ENCODE measurements around the gene DMKN. TPM values are rescaled to one million over a fixed set of nuclear protein-coding genes. Genes with fewer than 3 reads are reported as not detected.

DMKN gene
- polyA plus RNA-seq, 3 donors, result not detected

- H3K27me3 Mint-ChIP-seq (ENCODE audit: low read depth in 3 of 3), result peaks cover 0 to 3% (median 0%) of the 10 kb centered on the region in 3 donors
- Histone ChIP-seq H3K4me2 (replicated peaks; ENCODE audit: extremely low read depth, low read length, poor library complexity, severe bottlenecking) (no peak overlapping the region), H4K20me1 (ENCODE audit: insufficient read depth, low read length) (no peaks in the 10 kb centered on the region), H3K4me1 (ENCODE audit: control insufficient read depth in 1 of 2, insufficient read depth in 2 of 2, low read length in 2 of 2) (peaks cover 3 to 6% of the 10 kb centered on the region in 2 donors), H3K4me3 (replicated peaks in 1 of 3; ENCODE audit: low read depth in 2 of 3, low read length in 3 of 3) (no peak overlapping the region), H3K27ac (ENCODE audit: low read depth in 1 of 2, low read length in 2 of 2) (no peak overlapping the region), H2AFZ (ENCODE audit: insufficient read depth, low read depth, low read length, poor library complexity, severe bottlenecking) (no peak overlapping the region), H3K9ac (ENCODE audit: insufficient read depth, low read length, poor library complexity, severe bottlenecking) (no peak overlapping the region), H3K36me3 (replicated peaks in 1 of 2; ENCODE audit: control insufficient read depth in 1 of 2, insufficient read depth in 2 of 2, low read length in 2 of 2) (no peaks in the 10 kb centered on the region), H3K27me3 (ENCODE audit: control insufficient read depth in 2 of 2, insufficient read depth in 2 of 2, low read length in 2 of 2) (no peaks in the 10 kb centered on the region), H3K9me3 (replicated peaks in 1 of 2; ENCODE audit: control insufficient read depth in 1 of 2, insufficient read depth in 1 of 2, low read length in 2 of 2) (no peaks in the 10 kb centered on the region), H3K79me2 (ENCODE audit: insufficient read depth, low read length) (no peaks in the 10 kb centered on the region)
- WGBS (ENCODE audit: insufficient coverage), result 100% methylated on average over 1 of the region's 7 CpGs
- no peaks in the 10 kb centered on the region for H3K9me3 Mint-ChIP-seq
- intact Hi-C loops (cut with micrococcal nuclease), result loop anchor here (5.0 kb wide), 2 partner anchors 53 to 198 kb away; no protein-coding TSS in a partner anchor
- no peak overlapping the region for H3K27ac Mint-ChIP-seq
- peak in 1 of 3 donors; percentile 22 for DNase-seq
- no peak for TF ChIP-seq CTCF (IDR thresholded peaks at IDR 0.05)
- peak overlapping the region in 1 of 2 donors; percentile 0 for H3K4me3 Mint-ChIP-seq
- peaks cover 15% of the 10 kb centered on the region for H3K4me1 Mint-ChIP-seq
- peaks cover 0 to 4% of the 10 kb centered on the region in 2 donors for H3K36me3 Mint-ChIP-seq
Observed at GRCh38 chr19:35470128-35470527, 43.3 kb downstream of the DMKN start.

GRCh38 chr19:35468637-35469036 is 44.8 kb downstream of the DMKN start:
- peaks cover 0 to 4% of the 10 kb centered on the region in 2 donors for H3K36me3 Mint-ChIP-seq
- Histone ChIP-seq H3K79me2 (ENCODE audit: insufficient read depth, low read length) (no peaks in the 10 kb centered on the region), H4K20me1 (ENCODE audit: insufficient read depth, low read length) (no peaks in the 10 kb centered on the region), H3K4me3 (replicated peaks in 1 of 3; ENCODE audit: low read depth in 2 of 3, low read length in 3 of 3) (no peak overlapping the region), H3K27me3 (ENCODE audit: control insufficient read depth in 2 of 2, insufficient read depth in 2 of 2, low read length in 2 of 2) (no peaks in the 10 kb centered on the region), H3K36me3 (replicated peaks in 1 of 2; ENCODE audit: control insufficient read depth in 1 of 2, insufficient read depth in 2 of 2, low read length in 2 of 2) (no peaks in the 10 kb centered on the region), H3K4me2 (replicated peaks; ENCODE audit: extremely low read depth, low read length, poor library complexity, severe bottlenecking) (no peak overlapping the region), H3K4me1 (ENCODE audit: control insufficient read depth in 1 of 2, insufficient read depth in 2 of 2, low read length in 2 of 2) (peaks cover 5 to 11% of the 10 kb centered on the region in 2 donors), H3K27ac (ENCODE audit: low read depth in 1 of 2, low read length in 2 of 2) (no peak overlapping the region), H3K9ac (ENCODE audit: insufficient read depth, low read length, poor library complexity, severe bottlenecking) (no peak overlapping the region), H2AFZ (ENCODE audit: insufficient read depth, low read depth, low read length, poor library complexity, severe bottlenecking) (no peak overlapping the region), H3K9me3 (replicated peaks in 1 of 2; ENCODE audit: control insufficient read depth in 1 of 2, insufficient read depth in 1 of 2, low read length in 2 of 2) (no peaks in the 10 kb centered on the region)
- no peak overlapping the region for H3K4me3 Mint-ChIP-seq
- H3K4me1 Mint-ChIP-seq, result peaks cover 18% of the 10 kb centered on the region
- intact Hi-C loops (cut with micrococcal nuclease), result loop anchor here (1.0 to 10.0 kb wide), 3 partner anchors 48 to 254 kb away; no protein-coding TSS in a partner anchor
- H3K27me3 Mint-ChIP-seq (ENCODE audit: low read depth in 3 of 3), result peaks cover 0 to 4% (median 0%) of the 10 kb centered on the region in 3 donors
- H3K9me3 Mint-ChIP-seq, result no peaks in the 10 kb centered on the region
- no CpG with 5 or more reads among the region's 2 CpGs for WGBS (ENCODE audit: insufficient coverage)
- peak; percentile 85 for TF ChIP-seq CTCF (IDR thresholded peaks at IDR 0.05)
- H3K27ac Mint-ChIP-seq, result peak overlapping the region in 3 of 7 donors; percentile 19 to 41 (median 36)
- peak; percentile 67 to 84 (median 72) for DNase-seq
